ENCODE measurements around the gene LMO1.

- TF ChIP-seq YY1 (IDR thresholded peaks at IDR 0.05; ENCODE audit: insufficient read depth, insufficient read length) (no peak), SUZ12 (IDR thresholded peaks at IDR 0.05; ENCODE audit: extremely low read depth, insufficient read depth, insufficient read length) (no peak), ZNF274 (IDR thresholded peaks at IDR 0.05; ENCODE audit: low read depth, low read length) (no peak)
Observed at GRCh38 chr11:8311366-8311765, 47.7 kb upstream of the LMO1 start.

All from NT2/D1 (cell line).